Measurements from ENCODE around the gene WIPF3.

The WIPF3 gene

DNA sequence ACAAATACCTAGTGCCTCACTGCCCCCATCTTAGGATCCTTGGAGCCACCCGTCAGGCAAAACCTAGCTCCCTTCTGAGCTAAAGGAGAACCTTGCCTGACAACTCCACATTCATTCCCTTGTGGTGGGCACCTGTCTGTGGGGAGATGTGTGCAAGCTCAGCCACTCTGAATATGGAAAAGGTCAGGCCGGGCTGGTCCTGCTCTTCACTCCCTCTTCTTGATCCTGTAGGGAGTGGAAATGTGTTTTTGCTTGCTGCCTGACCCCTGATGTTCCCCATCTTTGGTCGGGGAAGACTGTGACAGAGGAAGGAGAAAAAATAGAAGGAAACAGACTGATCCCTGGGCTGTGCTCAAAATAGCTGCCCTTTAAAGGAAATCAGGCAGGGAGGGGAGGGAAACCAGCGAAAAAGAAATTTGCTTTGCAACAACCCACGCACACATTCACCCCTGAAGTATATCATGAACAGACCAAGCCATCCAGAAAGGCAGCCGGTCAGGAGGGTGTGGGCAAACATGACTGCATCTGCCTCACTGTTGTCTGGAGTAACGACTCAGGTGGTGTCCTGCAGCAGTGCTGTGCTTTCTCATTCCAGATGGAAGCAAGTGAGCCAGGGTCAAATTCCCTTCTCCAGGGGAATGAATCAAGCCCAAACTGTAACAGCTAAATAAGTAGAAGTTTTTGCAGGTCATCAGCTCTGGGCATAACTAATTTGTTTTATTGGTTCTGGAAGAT is 109.3 kb downstream of the WIPF3 start:
- DNase-seq (ENCODE audit: low spot score): no peak

DNA sequence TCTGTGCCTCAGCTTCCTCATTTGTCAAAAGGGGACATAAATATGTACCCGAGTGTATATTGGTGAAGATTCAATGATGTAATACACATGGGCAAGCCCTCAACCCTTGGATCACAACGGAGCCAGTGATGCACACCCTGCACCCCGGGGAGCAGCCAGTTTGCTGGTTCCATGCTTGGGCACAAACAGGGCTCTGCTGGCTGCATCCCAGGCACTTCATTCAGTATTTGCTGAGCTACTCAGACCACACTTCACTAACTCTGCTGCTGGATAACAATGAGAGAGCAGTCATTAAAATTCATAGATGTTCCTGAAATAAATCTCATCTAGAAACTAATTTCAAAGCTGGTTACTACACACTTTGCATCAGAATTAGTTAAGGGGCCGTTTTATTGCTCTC is 111.3 kb downstream of the WIPF3 start:
- no peak for DNase-seq (ENCODE audit: low spot score)

DNA sequence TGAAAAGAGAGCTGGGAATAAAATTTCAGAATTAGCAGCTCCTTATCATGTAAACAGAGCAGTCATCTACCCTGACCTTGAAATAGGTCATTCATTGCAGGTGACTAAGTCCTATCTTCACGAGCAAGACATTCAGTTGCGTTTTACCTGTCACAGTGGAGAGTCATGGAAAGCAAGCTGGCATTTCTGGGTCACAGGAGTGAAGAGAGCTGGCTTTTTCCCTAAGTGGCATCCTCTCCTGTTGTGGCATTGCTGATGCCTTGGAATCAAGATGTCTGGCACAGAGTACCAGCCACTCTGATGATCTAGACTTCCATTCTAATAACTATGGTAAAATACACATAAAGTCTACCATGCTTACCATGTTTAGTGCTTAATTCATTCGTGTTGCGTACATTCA is 112.5 kb downstream of the WIPF3 start:
- DNase-seq (ENCODE audit: low spot score): no peak

DNA sequence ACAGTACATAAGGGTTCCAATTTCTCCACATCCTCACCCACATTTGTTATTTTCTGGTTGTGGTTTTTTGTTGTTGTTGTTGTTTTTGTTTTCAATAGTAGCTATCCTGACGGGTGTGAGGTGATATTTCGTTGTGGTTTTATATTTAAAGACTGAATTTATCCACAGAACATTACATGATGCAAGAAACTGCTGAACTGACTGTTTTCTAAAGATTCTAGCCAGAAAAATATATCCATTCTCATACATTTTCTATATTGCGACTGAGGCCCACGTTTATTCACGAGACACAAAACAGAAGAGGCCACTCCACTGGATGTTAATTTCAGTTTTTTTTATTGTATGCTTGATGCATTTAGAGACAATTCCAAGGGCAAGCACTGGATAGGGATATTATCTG is 113.5 kb downstream of the WIPF3 start:
- no peak for DNase-seq (ENCODE audit: low spot score)

DNA sequence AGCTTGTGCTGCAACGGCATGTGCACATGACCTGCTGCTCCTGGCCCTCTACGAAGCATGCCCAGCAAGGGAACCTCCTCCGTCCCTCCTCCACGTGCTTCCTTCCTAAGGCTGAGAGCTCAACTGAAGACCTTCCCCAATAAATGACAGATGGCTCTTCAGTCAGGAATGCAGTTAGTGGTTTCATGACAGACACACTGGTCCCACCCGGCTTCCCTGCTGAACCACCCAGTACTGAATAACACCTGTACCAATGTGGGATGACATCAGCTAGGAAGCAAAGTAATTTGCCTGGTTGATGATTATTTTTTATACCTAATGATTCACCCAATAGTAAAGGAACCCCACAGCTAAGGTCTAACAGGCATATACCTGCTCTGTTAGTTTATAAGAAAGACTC is 114.2 kb downstream of the WIPF3 start:
- DNase-seq (ENCODE audit: low spot score): no peak

DNA sequence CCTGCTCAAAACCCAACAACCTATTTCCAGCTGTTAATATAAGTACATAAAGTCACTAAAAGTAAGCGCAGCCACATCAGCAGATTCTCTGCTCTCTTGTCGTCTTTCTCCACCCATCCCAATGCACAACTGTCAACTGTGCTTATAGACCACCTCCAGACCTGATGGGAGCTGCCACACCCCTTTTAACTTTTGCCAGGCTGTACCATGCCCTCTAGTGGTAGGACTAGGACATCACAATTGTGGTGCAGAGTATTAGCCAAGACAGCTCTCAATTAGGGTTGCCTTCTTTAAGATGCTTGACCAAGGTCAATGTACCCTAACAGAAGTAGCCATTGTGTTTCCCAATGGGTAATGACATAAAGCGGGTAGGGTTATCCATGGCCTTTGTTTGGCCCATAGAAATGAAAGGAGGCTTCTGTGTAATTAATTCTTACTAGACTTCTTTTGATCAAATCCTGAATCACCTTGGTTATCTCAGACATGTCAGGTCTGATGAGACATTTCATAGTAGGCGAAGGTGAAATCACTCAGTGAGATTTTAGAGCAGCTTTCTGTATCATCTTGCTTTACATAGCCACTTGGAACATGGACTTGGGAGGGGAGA is 115.2 kb downstream of the WIPF3 start:
- peak; percentile 69 for DNase-seq (ENCODE audit: low spot score)

DNA sequence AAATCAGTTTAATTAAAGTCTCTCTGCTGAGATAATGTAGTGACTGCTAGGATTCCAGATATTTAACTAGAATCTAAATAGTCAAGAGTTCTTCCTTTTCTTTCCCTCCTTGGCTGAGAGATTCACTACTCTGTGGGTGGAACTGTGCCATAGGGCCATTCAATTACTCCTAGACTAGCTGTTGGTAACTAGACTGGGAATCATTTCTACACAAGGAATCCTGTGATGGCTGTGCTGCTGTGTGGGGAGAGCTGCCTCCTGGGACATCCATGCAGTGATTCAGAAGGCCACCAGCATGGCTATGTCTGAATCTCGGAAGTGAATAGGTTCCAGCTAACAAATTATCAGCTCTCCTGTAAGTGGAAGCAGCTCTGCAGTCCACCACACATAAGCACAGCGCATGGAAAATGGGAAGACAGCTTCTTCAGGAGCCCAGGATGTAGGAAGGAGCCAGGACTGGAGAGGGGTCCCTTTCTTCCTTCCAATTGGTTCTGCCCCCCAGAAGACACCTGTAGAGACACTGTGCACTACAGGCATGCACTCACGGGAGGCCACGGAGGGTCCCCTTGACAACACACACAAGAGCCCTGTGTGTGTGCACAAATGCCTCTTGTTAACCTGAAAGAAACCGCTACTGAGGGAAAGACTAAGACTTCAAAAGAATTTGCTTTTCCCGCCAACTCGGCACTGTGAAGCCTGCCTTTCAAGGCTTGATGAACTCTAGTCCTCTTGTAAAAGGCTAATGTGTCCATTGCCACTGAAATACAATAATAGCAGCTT is 116.8 kb downstream of the WIPF3 start:
- DNase-seq (ENCODE audit: low spot score): no peak

DNA sequence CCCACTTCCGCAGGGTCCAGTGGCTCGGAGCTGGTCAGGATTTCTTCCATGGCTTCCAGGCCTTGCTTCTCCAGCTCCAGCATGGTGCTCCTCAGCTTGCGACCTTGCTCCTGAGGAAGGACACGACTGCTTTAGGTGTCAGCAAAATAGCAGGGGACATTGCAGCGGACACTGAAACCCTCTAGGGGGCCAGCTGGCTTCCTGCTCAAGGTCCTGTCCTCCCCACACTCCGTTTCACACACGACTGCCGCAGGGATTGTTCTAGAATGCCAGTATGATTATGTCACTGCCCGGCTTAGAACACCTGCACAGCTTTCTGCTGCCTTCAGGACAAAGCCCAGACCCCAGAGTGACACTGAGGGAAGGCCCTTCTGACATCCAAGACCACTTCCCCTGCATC is 117.7 kb downstream of the WIPF3 start:
- DNase-seq (ENCODE audit: low spot score): no peak

DNA sequence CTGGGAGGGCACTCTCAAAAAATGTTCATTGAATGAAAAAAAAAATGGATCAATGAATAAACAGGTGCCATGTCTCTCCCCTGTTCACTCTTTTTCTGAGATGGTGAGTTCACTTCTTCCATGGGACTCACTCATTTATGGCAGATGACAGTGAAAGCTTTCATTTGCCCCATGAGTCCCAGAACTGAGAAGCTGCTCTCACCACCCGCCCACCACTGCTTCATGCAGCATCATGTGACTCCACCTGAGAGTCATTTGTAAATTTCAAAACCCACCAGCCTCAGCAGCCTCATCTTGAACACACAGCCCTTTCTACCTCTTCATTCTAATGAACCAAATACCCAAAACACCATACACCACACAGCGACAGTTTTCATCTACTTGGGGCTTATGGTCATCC is 118.4 kb downstream of the WIPF3 start:
- DNase-seq (ENCODE audit: low spot score): no peak

DNA sequence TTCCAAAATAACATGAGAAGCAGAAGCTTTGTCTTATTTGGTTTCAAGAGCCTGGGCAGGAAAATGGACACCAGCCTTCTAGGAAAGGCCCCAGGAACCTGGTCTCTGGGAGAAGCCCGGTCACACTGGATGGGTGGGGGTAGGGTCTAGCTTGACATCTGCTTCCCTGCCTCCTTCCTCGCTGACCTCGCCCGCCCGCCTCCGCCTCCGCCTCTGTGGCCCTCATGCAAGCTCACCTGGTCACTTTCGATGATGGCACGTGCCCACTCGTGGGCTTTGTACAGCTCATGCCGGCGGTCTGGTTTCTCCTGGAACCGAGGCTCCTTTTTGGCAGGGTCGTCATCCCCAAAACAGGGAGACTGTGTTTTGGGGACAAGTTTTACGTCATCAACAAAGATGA is 119.9 kb downstream of the WIPF3 start:
- DNase-seq (ENCODE audit: low spot score): no peak

DNA sequence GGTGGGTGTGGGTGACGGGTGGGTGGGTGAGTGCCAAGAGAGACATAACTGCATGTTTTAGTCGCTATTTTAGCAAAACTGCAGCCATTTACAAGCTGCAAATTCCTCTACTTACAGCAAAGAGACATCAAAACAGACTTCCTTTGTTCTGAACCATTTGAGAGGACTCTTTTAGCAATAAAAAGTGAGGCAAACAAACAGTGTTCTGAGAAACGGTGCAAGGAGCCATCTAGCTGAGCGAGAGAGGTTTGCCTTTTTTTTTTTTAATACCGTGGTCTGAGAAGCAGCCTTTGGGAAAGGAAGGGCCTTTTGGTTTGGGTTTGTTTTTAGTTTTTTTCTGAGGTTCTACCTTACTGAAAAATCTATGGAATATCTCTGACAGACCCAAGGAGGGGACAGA is 120.4 kb downstream of the WIPF3 start:
- no peak for DNase-seq (ENCODE audit: low spot score)

DNA sequence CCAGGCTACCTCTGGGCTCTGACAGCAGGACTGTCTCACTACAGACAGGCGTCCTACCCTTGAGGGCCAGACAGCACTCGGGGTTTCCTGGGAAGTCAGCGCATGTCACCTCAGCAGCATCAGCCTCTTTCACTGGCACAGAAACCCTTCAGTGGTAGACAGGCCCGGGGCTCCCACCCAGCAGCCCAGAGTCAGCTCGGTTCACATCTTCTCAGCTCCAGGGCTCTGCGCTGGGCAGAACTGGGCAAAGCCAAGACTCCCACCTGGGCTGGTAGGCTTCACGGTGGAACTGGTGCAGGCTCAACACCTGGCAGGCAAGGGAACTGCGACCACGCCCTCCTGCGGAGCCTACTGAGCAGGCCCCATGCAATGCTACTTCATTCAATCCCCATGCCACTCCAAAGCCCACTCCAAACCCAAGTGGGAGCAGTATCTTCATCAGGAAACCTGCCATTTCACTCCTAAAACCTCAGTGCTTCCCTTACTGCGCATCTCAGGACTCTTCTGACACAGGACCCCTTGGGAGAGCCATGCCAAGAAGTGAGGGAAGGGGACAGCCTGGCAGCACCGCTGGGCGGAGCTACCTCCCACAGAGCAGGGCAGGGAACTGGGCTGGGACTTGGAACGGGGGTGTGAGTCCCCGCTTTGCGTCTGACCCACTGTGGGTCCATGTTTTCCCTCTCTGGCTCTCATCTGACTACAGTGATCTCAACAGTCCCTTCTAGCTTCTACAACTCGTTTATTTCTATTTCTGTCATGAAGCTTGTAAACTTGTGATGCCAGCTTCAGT is 122.9 kb downstream of the WIPF3 start:
- no peak for DNase-seq (ENCODE audit: low spot score)

DNA sequence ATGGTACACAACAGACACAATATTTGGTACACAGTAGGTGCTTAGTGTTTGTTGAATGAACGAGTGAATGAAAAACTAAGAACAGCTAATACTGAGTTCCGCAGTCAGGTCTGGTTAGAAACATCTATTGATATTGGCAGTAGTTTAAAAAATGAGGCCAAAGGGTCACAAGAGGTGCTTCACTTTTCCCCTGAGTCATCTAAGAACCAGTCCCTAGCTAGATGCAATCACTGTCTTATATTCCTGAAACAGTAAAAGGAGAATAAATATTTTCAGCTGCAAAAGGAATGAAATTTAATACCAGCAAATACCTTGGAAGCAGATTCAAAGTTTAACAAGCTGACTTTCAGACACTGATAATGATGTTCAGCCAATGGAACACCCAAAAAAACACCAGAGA is 128.8 kb downstream of the WIPF3 start:
- DNase-seq (ENCODE audit: low spot score): no peak

DNA sequence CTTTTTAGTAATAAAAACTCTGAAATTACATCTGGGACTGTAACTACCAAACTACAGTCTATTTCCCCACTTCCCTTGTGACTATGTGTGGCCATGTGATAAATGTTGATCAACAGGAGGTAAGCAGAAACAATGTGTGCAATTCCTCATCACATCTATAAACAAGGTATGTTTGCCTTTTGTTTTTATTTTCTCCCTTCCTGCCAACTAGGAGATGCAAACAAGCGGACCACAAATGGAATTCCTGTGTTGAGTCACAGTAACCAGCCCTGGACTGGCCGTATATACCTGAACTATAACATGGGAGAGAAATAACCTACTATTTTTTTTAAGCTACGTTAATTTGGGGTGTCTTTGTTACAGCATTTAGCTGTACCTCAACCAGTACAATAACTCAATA is 130.8 kb downstream of the WIPF3 start:
- no peak for DNase-seq (ENCODE audit: low spot score)

DNA sequence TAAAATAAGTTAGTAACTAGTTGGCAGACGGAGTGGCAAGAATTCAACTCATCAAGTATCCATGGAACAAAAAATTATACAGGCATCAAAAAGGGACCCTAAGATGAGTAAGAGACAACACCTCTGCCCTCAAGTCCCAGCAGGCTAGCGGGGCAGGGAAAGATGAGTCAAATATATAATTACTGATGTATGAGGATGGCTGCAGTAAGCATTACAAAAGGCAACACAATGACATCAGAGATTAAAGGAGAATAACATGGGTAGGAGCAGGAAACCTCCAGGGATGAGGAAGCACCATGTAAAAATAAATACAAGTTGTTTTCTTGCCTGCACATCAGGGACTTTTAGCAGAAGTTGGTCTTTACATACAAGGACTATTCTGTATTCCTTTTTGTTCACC is 133.9 kb downstream of the WIPF3 start:
- no peak for DNase-seq (ENCODE audit: low spot score)

DNA sequence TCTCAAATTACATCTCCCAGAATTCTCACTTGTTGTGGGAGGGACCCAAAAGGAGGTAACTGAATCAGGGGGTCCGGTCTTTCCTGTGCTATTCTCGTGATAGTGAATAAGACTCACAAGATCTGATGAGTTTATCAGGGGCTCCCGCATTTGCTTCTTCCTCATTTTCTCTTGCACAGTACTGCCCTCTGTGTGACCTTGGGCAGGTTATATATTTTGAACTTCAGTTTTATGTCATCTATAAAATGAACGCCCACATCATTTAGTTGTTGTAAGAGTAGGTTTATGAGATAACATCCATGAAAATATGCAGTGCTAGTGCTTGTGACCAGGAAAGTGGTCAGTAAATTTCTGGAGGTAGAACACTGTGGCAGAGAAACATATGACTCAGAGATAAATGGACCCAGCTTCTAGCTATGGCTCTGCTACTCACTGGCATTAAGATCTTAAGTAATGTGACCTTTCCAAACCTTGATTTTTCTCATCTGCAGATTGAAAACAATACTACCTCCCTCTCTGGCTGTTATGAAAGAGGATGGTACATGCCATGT is 139.0 kb downstream of the WIPF3 start:
- DNase-seq (ENCODE audit: low spot score): no peak

DNA sequence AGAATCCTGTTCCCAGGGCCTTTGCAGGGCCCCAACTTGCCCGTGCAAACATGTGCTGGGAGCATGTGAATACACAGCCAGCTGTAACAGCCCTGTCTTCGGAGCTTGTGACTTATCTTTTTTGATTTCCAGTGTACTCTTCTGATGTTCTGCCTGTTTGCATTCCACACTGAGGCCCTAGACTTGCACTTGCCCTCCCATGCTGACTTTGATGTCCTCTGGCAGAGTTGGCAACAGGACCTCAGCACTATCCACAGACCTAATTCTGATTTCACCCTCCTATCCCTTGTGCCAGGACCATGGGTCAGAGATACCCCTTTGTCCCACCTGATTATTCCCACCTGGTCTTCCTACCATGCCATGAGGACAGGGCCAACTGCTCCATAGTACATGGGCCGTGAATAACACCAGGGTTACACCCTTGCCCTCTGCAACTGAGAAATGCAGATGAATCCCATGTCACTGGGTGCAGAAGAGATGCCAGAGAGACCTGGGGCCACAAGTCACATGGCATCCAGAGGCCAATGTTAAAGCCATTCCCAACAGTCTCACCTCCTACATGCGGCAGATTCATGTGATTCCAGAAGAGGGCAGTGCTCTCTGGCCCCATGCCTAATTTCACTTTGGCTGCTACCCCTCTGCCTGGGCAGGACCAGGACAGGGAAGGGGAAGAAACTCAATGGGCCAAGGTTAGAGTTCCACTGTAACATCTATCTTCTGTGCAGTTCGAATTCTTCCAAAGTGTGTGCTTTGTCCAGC is 140.3 kb downstream of the WIPF3 start:
- no peak for DNase-seq (ENCODE audit: low spot score)

DNA sequence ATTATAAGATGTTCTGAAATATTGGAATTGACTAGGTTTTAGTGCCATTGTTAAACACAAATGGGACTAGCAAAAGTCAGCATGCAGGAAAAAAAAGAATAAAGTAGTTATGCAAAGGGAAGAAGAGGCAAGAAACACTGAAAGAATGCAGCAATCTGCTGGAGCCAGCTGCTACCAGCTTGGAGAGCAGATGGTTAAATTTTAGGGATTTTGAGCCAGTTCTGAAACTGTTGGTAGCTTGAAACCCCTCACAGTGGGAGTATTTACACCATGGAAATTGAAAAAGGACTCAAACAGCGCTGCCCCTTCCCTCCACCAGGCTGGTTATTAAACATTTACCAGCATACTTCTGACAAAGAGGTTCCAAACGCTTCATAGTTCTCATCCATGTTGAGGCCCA is 142.3 kb downstream of the WIPF3 start:
- DNase-seq (ENCODE audit: low spot score): no peak

DNA sequence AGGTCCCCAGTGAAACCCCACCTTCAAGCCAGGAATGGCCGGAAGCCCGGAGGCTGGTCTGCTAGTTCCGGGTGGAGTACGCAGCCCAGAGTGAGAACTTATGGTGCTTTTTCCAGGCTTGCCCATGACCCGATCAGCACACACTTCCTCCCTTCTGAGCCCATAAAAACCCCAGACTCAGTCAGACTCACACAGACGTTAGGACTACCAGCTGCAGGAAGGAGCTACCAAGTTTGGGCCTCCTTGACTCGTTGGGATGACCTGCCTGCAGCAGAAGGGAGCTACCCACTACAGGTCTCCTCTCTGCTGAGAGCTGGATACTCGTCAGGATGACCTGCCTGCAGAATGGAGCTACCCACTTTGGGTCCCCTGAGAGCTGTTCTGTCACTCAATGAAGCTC is 144.2 kb downstream of the WIPF3 start:
- no peak for DNase-seq (ENCODE audit: low spot score)

DNA sequence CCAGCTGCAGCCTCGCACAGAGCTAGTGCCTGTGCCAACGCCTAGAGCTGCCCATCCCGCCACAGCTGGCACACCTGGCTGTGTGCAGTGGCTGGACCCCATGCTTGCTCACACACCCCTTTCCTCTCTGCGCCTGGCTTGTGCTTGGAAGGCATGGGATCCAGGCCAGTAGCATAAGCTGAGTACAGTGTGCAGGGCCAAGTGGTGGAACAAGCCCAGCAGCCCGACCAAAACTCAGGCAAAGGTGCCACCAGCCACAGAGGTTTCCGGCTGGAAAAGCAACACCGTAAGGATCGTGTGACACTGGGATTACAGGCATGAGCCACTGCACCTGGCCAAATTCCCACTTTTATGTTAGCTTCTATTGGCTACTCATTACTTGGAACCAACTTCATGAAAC is 144.9 kb downstream of the WIPF3 start:
- DNase-seq (ENCODE audit: low spot score): no peak

DNA sequence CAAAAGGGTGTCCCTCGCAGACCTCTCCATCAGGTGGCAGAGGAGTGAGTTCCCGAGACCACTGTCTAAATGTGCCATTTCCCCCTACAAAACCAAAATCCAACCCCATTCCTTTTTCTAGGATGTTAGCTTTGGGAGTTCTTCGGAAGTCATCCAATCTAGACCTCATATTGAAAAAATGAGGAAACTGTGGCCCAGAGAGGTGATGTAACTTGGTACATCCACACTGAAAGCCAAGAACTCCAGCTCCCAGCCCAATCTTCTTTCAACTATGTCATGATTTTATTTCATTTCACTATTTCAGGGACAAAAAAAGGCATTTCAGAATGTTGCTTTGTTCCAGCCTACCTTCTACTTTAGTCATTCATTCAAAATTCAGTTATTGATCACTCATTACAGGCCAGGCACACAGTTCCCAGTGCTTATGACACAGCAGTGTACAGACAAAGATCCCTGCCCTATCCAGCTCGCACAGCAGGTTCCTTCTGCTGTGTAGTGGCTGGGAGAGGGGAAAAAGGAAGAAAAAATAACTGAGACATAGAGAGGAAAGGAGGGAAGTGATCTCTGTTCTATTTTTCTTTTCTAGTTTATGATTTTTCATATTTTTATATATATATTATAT is 147.5 kb downstream of the WIPF3 start:
- no peak for DNase-seq (ENCODE audit: low spot score)
